HL-60 (cell line): Measurements from ENCODE around the gene NBL1.
A peak's percentile ranks its signal among the peaks of the same experiment; 100 is the strongest.

Source experiments
- DNase-seq, 2 experiments: peaks; one replicate each; pipeline ENCODE4 v3.0.0-alpha.2; 2010 to 2020; ENCODE audit warnings: low read depth in 1 of 2, low spot score in 1 of 2
- H3K27ac ChIP-seq: fragments of 250-450 bp; sonication (Bioruptor Pico); replicated peaks from 2 replicates; pipeline ENCODE4 v1.5.1; 2020; ENCODE audit warnings: mild to moderate bottlenecking, moderate library complexity
- H3K27me3 ChIP-seq: fragments of 250-450 bp; sonication (Bioruptor Pico); 2 replicates; pipeline ENCODE4 v1.5.1; 2021; ENCODE audit warnings: mild to moderate bottlenecking, moderate library complexity; ENCODE audit not compliant: insufficient read depth, poor library complexity, severe bottlenecking
- H3K4me3 ChIP-seq: replicated peaks from 2 replicates; pipeline ENCODE4 v1.5.1; 2011; ENCODE audit warnings: mild to moderate bottlenecking, control low read depth, low read length; ENCODE audit not compliant: insufficient read depth
- CTCF ChIP-seq: IDR thresholded peaks from one replicate; pipeline ENCODE4 v1.5.1; 2011; ENCODE audit warnings: low read length, control low read depth, inconsistent platforms; ENCODE audit not compliant: insufficient read depth
- GABPA ChIP-seq: IDR thresholded peaks from 2 replicates; pipeline ENCODE4 v1.6.1; 2012; ENCODE audit warnings: low read depth
- POLR2AphosphoS5 ChIP-seq: IDR thresholded peaks from 2 replicates; pipeline ENCODE4 v1.6.1; 2012; ENCODE audit warnings: low read depth
- REST ChIP-seq: IDR thresholded peaks from 2 replicates; pipeline ENCODE4 v1.6.1; 2012; ENCODE audit warnings: low read depth; ENCODE audit not compliant: insufficient replicate concordance
- SPI1 ChIP-seq: IDR thresholded peaks from 2 replicates; pipeline ENCODE4 v1.6.1; 2012; ENCODE audit warnings: low read depth, mild to moderate bottlenecking, borderline replicate concordance

Gene NBL1

GRCh38 chr1:19680644-19681043 is 36.5 kb downstream of the NBL1 start:
- Histone ChIP-seq H3K27me3 (no peaks in the 10 kb centered on the region), H3K4me3 (no peak overlapping the region), H3K27ac (no peak overlapping the region)
- TF ChIP-seq CTCF (no peak), POLR2AphosphoS5 (no peak), SPI1 (no peak), REST (peak; percentile 74), GABPA (no peak)
- DNase-seq: no peak

GRCh38 chr1:19682257-19682656 is 38.1 kb downstream of the NBL1 start:
- Histone ChIP-seq H3K27ac (no peak overlapping the region), H3K4me3 (no peak overlapping the region), H3K27me3 (no peaks in the 10 kb centered on the region)
- TF ChIP-seq REST: no peak
- no peak for TF ChIP-seq GABPA
- TF ChIP-seq CTCF: no peak
- TF ChIP-seq POLR2AphosphoS5: no peak
- TF ChIP-seq SPI1: no peak
- no peak for DNase-seq

GRCh38 chr1:19682901-19683300 is 38.8 kb downstream of the NBL1 start:
- H3K27me3 ChIP-seq: no peaks in the 10 kb centered on the region
- TF ChIP-seq POLR2AphosphoS5: no peak
- no peak for TF ChIP-seq SPI1
- no peak for TF ChIP-seq REST
- no peak for TF ChIP-seq CTCF
- TF ChIP-seq GABPA: no peak
- no peak overlapping the region for H3K4me3 ChIP-seq
- no peak for DNase-seq
- H3K27ac ChIP-seq: no peak overlapping the region
